Left lung (tissue), 10 donors: ENCODE results near the gene CDC42EP2. TPM values are rescaled to one million over a fixed set of nuclear protein-coding genes. Genes with fewer than 3 reads are reported as not detected.

ENCODE experiments used
- ATAC-seq: fragments of 200-7000 bp; cut with Tn5 transposase; one replicate; pipeline ENCODE4 v1.9.1; 2020; ENCODE audit warnings: moderate library complexity
- DNase-seq, 4 donors: peaks; one replicate each; pipeline ENCODE4 v3.0.0-alpha.2; 2013 to 2020
- H3K27ac ChIP-seq, 2 donors: fragments of 200-600 bp; sonication (generic) in 1 of 2; one replicate each; pipeline versions ENCODE4 v1.5.0 to v1.8.0; 2020 to 2021
- H3K27me3 ChIP-seq, 2 donors: fragments of 200-600 bp; sonication (generic) in 1 of 2; one replicate each; pipeline versions ENCODE4 v1.5.0 to v1.8.0; 2020 to 2021
- H3K36me3 ChIP-seq, 2 donors: fragments of 200-600 bp; sonication (generic) in 1 of 2; one replicate each; pipeline versions ENCODE4 v1.5.0 to v1.8.0; 2020 to 2021
- H3K4me1 ChIP-seq, 2 donors: fragments of 200-600 bp; one replicate each; pipeline ENCODE4 v1.8.0; 2021
- H3K4me3 ChIP-seq, 2 donors: fragments of 200-600 bp; sonication (generic) in 1 of 2; one replicate each; pipeline versions ENCODE4 v1.5.0 to v1.8.0; 2020 to 2021; ENCODE audit warnings: mild to moderate bottlenecking in 1 of 2
- H3K9me3 ChIP-seq, 2 donors: fragments of 200-600 bp; sonication (generic) in 1 of 2; one replicate each; pipeline versions ENCODE4 v1.5.0 to v1.8.0; 2020 to 2021
- CTCF ChIP-seq, 2 donors: fragments of 200-600 bp; sonication (generic) in 1 of 2; IDR thresholded peaks; one replicate each; pipeline versions ENCODE4 v1.5.0 to v1.8.0; 2021; ENCODE audit warnings: antibody characterized with exemption in 2 of 2
- intact Hi-C, 2 donors: fragments of 100-400 bp; cut with DNase I; formaldehyde crosslinking; loops; one replicate each; pipeline versions ENCODE4 v1.11.2 to v1.14.2; 2022
- polyA plus RNA-seq, 6 donors: library from polyadenylated mRNA; unstranded; fragments of 120-200 nt; gene quantifications; one replicate each; pipeline ENCODE4 v1.2.1, GENCODE V29; 2013; ENCODE audit not compliant: insufficient read length in 6 of 6
- total RNA-seq, 2 donors: library from RNA; stranded (reverse); fragmentation: NEBNext Ultra II Directional; extraction: Animal tissue kit (Norgen Biotek cat#: 25700); gene quantifications; one replicate each; pipeline ENCODE4 v1.2.1, GENCODE V29; 2021
- donor health status: DM: no; HTN: yes; CAD: no.
- donor health status: DM: no; HTN: no; CAD: no.

CDC42EP2 gene
- total and polyA plus RNA-seq, 8 donors: 4.6 to 18.5 (median 9.2) TPM

GRCh38 chr11:65311170-65311678, 3.4 kb upstream of the CDC42EP2 start:
- H3K27ac ChIP-seq: no peak overlapping the region
- no peak for ATAC-seq
- no peaks in the 10 kb centered on the region for H3K9me3 ChIP-seq
- intact Hi-C loops: no loop called here
- TF ChIP-seq CTCF (IDR thresholded peaks at IDR 0.05): no peak
- H3K27me3 ChIP-seq: peaks cover 0 to 9% of the 10 kb centered on the region in 2 donors
- DNase-seq: peak in 1 of 4 donors; percentile 80
- H3K4me3 ChIP-seq: no peak overlapping the region
- H3K36me3 ChIP-seq: no peaks in the 10 kb centered on the region
- peaks cover 24 to 85% of the 10 kb centered on the region in 2 donors for H3K4me1 ChIP-seq

- intact Hi-C loops: no loop called here
- Histone ChIP-seq H3K9me3 (no peaks in the 10 kb centered on the region), H3K27ac (peak overlapping the region; percentile 75 to 82), H3K36me3 (peaks cover 0 to 5% of the 10 kb centered on the region in 2 donors), H3K4me1 (peaks cover 28 to 83% of the 10 kb centered on the region in 2 donors), H3K4me3 (peak overlapping the region; percentile 72 to 97), H3K27me3 (peaks cover 0 to 9% of the 10 kb centered on the region in 2 donors)
- TF ChIP-seq CTCF (IDR thresholded peaks at IDR 0.05): peak; percentile 92 to 94
- peak; percentile 75 for ATAC-seq
- peak; percentile 78 to 97 (median 90) for DNase-seq
Measured at GRCh38 chr11:65315204-65315865, 669 bp downstream of the CDC42EP2 start.

DNA sequence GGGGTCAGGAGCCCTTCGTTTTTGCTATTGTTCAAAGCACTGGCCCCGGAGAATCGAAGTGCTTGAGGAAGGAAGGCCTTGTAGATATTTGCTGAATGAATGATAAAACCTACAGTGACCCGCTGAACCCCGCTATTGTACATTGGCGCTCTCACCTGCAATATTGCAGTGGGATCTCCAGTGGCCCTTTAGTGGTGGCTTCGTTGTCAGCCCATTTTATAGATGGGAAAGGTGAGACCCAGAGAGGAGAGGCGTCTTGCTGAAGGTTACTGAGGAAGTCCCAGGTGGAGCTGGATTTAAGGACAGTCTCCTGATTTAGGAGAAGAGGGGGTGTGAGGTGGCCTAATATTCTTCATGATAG, 1.2 kb downstream of the CDC42EP2 start:
- Histone ChIP-seq H3K36me3 (peaks cover 0 to 10% of the 10 kb centered on the region in 2 donors), H3K4me3 (peak overlapping the region; percentile 72 to 97), H3K9me3 (no peaks in the 10 kb centered on the region), H3K27ac (peak overlapping the region; percentile 60 to 82), H3K27me3 (peaks cover 0 to 9% of the 10 kb centered on the region in 2 donors), H3K4me1 (peaks cover 25 to 83% of the 10 kb centered on the region in 2 donors)
- peak in 1 of 2 donors; percentile 6 for TF ChIP-seq CTCF (IDR thresholded peaks at IDR 0.05)
- intact Hi-C loops: no loop called here
- ATAC-seq (no peak), DNase-seq (no peak)

GRCh38 chr11:65316227-65317024, 1.8 kb downstream of the CDC42EP2 start:
- intact Hi-C loops: no loop called here

More at GRCh38 chr11:65316227-65317024, 1.8 kb downstream of the CDC42EP2 start:
- no peak for TF ChIP-seq CTCF (IDR thresholded peaks at IDR 0.05)
- Histone ChIP-seq H3K4me1 (peaks cover 25 to 83% of the 10 kb centered on the region in 2 donors), H3K9me3 (no peaks in the 10 kb centered on the region), H3K4me3 (peak overlapping the region; percentile 72 to 97), H3K36me3 (peaks cover 0 to 16% of the 10 kb centered on the region in 2 donors), H3K27me3 (peaks cover 0 to 9% of the 10 kb centered on the region in 2 donors), H3K27ac (peak overlapping the region; percentile 60 to 82)
- DNase-seq (peak in 1 of 4 donors; percentile 23), ATAC-seq (no peak)
